Testis (tissue), 2 donors: ENCODE data around the gene MYOCD.

Source experiments
- CTCF ChIP-seq, 3 experiments: fragments of 450-650 bp in 2 of 3; fragments of 200-600 bp in 1 of 3; sonication (generic) in 1 of 3; IDR thresholded peaks; one replicate each; pipeline ENCODE4 v1.5.1; 2016 to 2019; ENCODE audit warnings: antibody characterized with exemption in 3 of 3, mild to moderate bottlenecking in 2 of 3, moderate library complexity in 1 of 3
- POLR2A ChIP-seq: fragments of 450-650 bp; IDR thresholded peaks from one replicate; pipeline ENCODE4 v1.6.1; 2017; ENCODE audit warnings: antibody characterized with exemption, mild to moderate bottlenecking, moderate library complexity

- TF ChIP-seq CTCF (IDR thresholded peaks at IDR 0.05) = no peak
- no peak for TF ChIP-seq POLR2A
Observed at GRCh38 chr17:12814718-12815117, 149.0 kb downstream of the MYOCD start.
